GM10847 (cell line): Measurements from ENCODE around the gene GJB3.

Experiments used
- POLR2A ChIP-seq: IDR thresholded peaks from 2 replicates; pipeline ENCODE4 v1.6.1; 2011; ENCODE audit not compliant: insufficient read length; ENCODE audit errors: extremely low read depth

GJB3 gene

GRCh38 chr1:34827341-34827941 is 46.4 kb downstream of the GJB3 start:
- no peak for TF ChIP-seq POLR2A

DNA sequence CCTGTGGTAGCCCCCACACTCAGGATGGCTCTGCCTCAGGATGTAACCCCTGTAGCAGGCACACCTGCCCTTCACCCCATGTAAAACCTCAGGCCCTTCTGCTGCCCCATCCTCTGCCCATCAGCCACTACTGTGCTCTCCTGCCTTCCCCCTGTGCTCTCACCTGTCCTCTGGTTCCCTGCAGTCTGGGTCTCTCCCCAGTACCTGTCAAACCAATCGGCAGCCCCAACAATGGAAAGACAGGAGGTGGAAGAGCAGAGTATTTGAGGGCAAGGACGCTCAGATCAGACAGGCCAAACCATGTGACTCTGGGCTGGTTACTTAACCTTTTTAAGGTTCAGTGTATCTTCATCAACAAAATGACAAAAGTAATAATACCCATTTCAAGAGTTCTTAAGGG is 47.6 kb downstream of the GJB3 start:
- TF ChIP-seq POLR2A, result no peak

GRCh38 chr1:34829250-34829649 is 48.2 kb downstream of the GJB3 start:
- TF ChIP-seq POLR2A, result no peak

- TF ChIP-seq POLR2A, result no peak
These were observed 50.8 kb downstream of the GJB3 start for GRCh38 chr1:34831721-34832246.

GRCh38 chr1:34833711-34834110 is 52.7 kb downstream of the GJB3 start:
- TF ChIP-seq POLR2A, result no peak
